Activated CD8-positive, alpha-beta T cell treated with anti-CD3 and anti-CD28 coated beads for 36 hours (primary cell): ENCODE measurements around the gene MRPS6. TPM values are rescaled to one million over a fixed set of nuclear protein-coding genes. Genes with fewer than 3 reads are reported as not detected.

Experiments
- ATAC-seq: fragments of 200-7000 bp; cut with Tn5 transposase; one replicate; pipeline ENCODE4 v1.10.0; 2021; ENCODE audit warnings: mild to moderate bottlenecking, moderate library complexity
- CTCF ChIA-PET: fragments of 350-600 bp; sonication (Branson Sonifier 250); formaldehyde crosslinking; loops from one replicate; lab custom pipeline; 2021; ENCODE audit warnings: antibody characterized with exemption; lab: Charles Lee
- POLR2A ChIA-PET: fragments of 350-600 bp; sonication (Branson Sonifier 250); formaldehyde crosslinking; loops from one replicate; lab custom pipeline; 2021; ENCODE audit warnings: antibody characterized with exemption; lab: Charles Lee
- DNase-seq: peaks from one replicate; pipeline ENCODE4 v3.0.0-alpha.2; 2020
- H3K27ac Mint-ChIP-seq: one replicate; pipeline ENCODE4 v1.8.0; 2021; ENCODE audit warnings: mild to moderate bottlenecking, mixed read lengths
- H3K27me3 Mint-ChIP-seq: one replicate; pipeline ENCODE4 v1.8.0; 2021; ENCODE audit warnings: mixed read lengths
- H3K36me3 Mint-ChIP-seq: one replicate; pipeline ENCODE4 v1.8.0; 2021; ENCODE audit warnings: low read depth, mixed read lengths
- H3K4me1 Mint-ChIP-seq: one replicate; pipeline ENCODE4 v1.8.0; 2021; ENCODE audit warnings: low read depth, mixed read lengths
- H3K4me3 Mint-ChIP-seq: one replicate; pipeline ENCODE4 v1.8.0; 2021; ENCODE audit warnings: mild to moderate bottlenecking, moderate library complexity, mixed read lengths
- H3K9me3 Mint-ChIP-seq: one replicate; pipeline ENCODE4 v1.8.0; 2021; ENCODE audit warnings: mixed read lengths
- intact Hi-C: fragments of 100-400 bp; cut with micrococcal nuclease; formaldehyde crosslinking; loops from one replicate; pipeline ENCODE4 v1.10.0; 2022
- total RNA-seq, 2 experiments: library from RNA; stranded (reverse); gene quantifications; one replicate each; pipeline ENCODE4 v1.2.3, GENCODE V29; 2021
- TF ChIP-seq, protein P1 (sequence below): fragments of 200-600 bp; IDR thresholded peaks from one replicate; pipeline ENCODE4 v1.8.0; 2022; ENCODE audit warnings: antibody characterized with exemption, mild to moderate bottlenecking

Gene MRPS6
- total RNA-seq, 2 experiments from 2014 or later: 93.9 to 95.2 TPM

DNA sequence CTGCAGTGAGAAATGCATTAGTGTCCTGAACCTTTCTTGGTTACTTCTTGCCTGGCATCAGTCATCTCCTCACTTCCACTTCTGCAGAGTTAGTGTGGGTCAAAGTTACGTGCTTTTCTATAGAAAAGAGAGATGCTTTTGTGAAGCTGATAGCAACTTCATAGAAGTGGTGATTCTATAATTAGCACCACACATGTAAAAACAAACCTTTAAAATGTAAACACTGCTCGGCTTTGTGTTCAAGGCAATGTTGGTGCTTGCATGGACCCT lies 57.3 kb downstream of the MRPS6 start:
- H3K4me1 Mint-ChIP-seq: peaks cover 77% of the 10 kb centered on the region
- peak overlapping the region; percentile 92 for H3K27ac Mint-ChIP-seq
- H3K36me3 Mint-ChIP-seq: peaks cover 80% of the 10 kb centered on the region
- intact Hi-C loops: no loop called here
- H3K9me3 Mint-ChIP-seq: no peaks in the 10 kb centered on the region
- ChIA-PET CTCF (interaction anchor here (1.0 to 9.6 kb wide), 8 partner anchors 12 to 217 kb away, joined by 3 to 65 read pairs (median 4); no protein-coding TSS in a partner anchor), POLR2A (interaction anchor here (0.9 to 2.0 kb wide), 4 partner anchors 10 to 73 kb away, joined by 3 to 4 read pairs (median 4); no protein-coding TSS in a partner anchor)
- no peaks in the 10 kb centered on the region for H3K27me3 Mint-ChIP-seq
- H3K4me3 Mint-ChIP-seq: peak overlapping the region; percentile 58
- ATAC-seq: no peak
- DNase-seq: no peak
- TF ChIP-seq, protein P1, sequence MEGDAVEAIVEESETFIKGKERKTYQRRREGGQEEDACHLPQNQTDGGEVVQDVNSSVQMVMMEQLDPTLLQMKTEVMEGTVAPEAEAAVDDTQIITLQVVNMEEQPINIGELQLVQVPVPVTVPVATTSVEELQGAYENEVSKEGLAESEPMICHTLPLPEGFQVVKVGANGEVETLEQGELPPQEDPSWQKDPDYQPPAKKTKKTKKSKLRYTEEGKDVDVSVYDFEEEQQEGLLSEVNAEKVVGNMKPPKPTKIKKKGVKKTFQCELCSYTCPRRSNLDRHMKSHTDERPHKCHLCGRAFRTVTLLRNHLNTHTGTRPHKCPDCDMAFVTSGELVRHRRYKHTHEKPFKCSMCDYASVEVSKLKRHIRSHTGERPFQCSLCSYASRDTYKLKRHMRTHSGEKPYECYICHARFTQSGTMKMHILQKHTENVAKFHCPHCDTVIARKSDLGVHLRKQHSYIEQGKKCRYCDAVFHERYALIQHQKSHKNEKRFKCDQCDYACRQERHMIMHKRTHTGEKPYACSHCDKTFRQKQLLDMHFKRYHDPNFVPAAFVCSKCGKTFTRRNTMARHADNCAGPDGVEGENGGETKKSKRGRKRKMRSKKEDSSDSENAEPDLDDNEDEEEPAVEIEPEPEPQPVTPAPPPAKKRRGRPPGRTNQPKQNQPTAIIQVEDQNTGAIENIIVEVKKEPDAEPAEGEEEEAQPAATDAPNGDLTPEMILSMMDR: no peak

DNA sequence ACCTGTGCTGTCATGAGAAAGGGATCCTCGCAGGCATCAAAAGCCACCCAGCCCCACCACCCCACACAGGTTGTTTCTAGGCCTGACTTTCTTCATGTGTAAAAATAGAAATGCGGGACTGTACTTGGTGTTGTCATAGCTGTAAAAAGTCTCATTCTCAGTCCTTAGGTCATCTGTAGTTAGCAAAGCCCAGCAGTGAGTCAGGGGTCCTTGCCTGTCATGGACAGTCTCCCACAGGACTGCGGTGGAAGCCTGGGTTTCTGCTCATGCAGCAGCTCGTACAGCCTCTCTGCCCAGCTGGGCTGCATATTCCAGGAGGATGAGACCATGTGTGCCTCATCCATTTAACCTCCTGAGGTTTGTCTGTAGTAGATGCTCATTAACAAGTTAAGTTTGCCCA lies 58.2 kb downstream of the MRPS6 start:
- Mint-ChIP-seq H3K4me3 (no peak overlapping the region), H3K36me3 (peaks cover 80% of the 10 kb centered on the region), H3K27ac (peak overlapping the region; percentile 92), H3K27me3 (no peaks in the 10 kb centered on the region), H3K9me3 (no peaks in the 10 kb centered on the region), H3K4me1 (peaks cover 69% of the 10 kb centered on the region)
- ATAC-seq (no peak), DNase-seq (no peak)
- ChIA-PET POLR2A (interaction anchor here (1.0 to 1.9 kb wide), 2 partner anchors 9 to 31 kb away, joined by 4 to 5 read pairs; no protein-coding TSS in a partner anchor), CTCF (interaction anchor here (1.0 to 9.6 kb wide), 3 partner anchors 11 to 216 kb away, joined by 3 to 65 read pairs (median 6); no protein-coding TSS in a partner anchor)
- TF ChIP-seq, protein P1: no peak
- intact Hi-C loops: no loop called here

DNA sequence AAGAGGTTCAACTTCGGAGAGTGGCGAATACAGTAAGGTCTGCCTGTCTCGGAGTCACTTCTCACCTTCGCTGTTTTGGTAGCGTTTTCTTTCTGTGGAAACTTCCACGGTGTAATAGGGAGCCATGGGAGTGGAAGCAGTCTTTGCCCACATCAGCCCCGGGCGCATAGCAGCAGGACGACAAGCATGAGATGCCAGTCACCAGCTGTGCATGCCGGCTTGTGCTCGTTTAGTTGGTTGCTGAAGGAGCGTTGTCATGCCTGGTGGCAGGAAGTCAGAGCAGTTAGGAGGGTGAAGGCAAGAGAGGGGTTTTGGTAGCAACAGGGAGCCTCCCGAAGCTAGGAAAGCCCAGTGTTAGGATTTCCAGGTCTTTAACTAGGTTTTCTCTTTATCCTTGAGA lies 58.8 kb downstream of the MRPS6 start:
- Mint-ChIP-seq H3K27ac (peak overlapping the region; percentile 92), H3K4me3 (no peak overlapping the region), H3K36me3 (peaks cover 79% of the 10 kb centered on the region), H3K9me3 (peaks cover 2% of the 10 kb centered on the region), H3K27me3 (no peaks in the 10 kb centered on the region), H3K4me1 (peaks cover 72% of the 10 kb centered on the region)
- POLR2A ChIA-PET: interaction anchor here (1.0 to 1.9 kb wide), 2 partner anchors 9 to 70 kb away, joined by 3 to 5 read pairs; no protein-coding TSS in a partner anchor
- intact Hi-C loops: no loop called here
- ATAC-seq (no peak), DNase-seq (no peak)
- CTCF ChIA-PET: interaction anchor here (1.0 to 9.6 kb wide), 6 partner anchors 9 to 216 kb away, joined by 3 to 65 read pairs (median 4); no protein-coding TSS in a partner anchor
- TF ChIP-seq, protein P1: no peak

DNA sequence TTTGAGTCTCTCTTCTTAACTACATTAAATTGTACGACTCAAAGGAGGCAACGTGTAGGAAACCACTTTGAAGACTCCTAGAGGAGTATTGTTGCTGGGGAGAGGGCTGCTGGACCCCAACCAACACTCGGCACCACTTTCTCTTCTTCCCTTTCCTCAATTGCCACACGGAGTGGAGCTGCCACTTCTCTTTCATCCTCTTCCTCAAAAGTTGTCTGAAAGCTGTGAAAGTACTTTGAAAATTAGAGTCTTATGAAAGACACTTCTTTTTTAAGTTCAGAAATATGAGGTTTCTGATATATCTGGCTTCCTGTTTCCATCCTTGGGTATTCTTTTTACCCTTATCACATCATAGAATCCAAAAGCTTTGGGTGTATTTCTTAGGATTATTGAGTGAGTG lies 59.5 kb downstream of the MRPS6 start:
- intact Hi-C loops: no loop called here
- no peak overlapping the region for H3K4me3 Mint-ChIP-seq
- H3K27me3 Mint-ChIP-seq: no peaks in the 10 kb centered on the region
- TF ChIP-seq, protein P1: no peak
- peaks cover 76% of the 10 kb centered on the region for H3K36me3 Mint-ChIP-seq
- peak overlapping the region; percentile 92 for H3K27ac Mint-ChIP-seq
- CTCF ChIA-PET: interaction anchor here (1.0 to 9.6 kb wide), 8 partner anchors 8 to 222 kb away, joined by 3 to 65 read pairs (median 4); no protein-coding TSS in a partner anchor
- H3K9me3 Mint-ChIP-seq: peaks cover 2% of the 10 kb centered on the region
- peaks cover 69% of the 10 kb centered on the region for H3K4me1 Mint-ChIP-seq
- POLR2A ChIA-PET: interaction anchor here (0.5 to 1.0 kb wide), 2 partner anchors 69 to 155 kb away, joined by 3 read pairs; no protein-coding TSS in a partner anchor
- no peak for DNase-seq
- no peak for ATAC-seq

DNA sequence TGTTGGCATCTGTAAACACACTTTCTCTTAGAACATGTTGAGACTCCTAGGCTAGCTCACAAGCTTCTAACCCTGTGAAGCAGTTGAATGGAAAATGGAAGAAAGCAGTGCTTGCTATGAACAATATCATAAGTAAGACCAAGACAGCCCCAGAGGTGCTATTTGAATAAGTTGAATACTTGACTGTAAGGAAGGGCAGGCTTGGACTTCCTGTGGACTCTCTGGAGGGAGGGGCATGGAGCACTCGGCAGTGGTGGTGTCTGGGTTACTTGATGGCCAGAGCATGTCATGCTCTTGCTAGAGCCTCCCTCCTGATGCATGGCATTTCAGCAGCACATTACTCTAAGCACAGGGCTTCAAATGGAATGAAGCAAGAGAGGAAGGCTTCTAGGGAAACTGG lies 60.0 kb downstream of the MRPS6 start:
- ChIA-PET CTCF (interaction anchor here (1.2 to 9.6 kb wide), 7 partner anchors 22 to 221 kb away, joined by 3 to 65 read pairs (median 4); no protein-coding TSS in a partner anchor), POLR2A (interaction anchor here (0.5 kb wide), 1 partner anchor 156 kb away, joined by 3 read pairs; no protein-coding TSS in a partner anchor)
- ATAC-seq (no peak), DNase-seq (no peak)
- H3K4me1 Mint-ChIP-seq: peaks cover 68% of the 10 kb centered on the region
- H3K9me3 Mint-ChIP-seq: peaks cover 2% of the 10 kb centered on the region
- TF ChIP-seq, protein P1: no peak
- no peak overlapping the region for H3K4me3 Mint-ChIP-seq
- peak overlapping the region; percentile 92 for H3K27ac Mint-ChIP-seq
- intact Hi-C loops: no loop called here
- no peaks in the 10 kb centered on the region for H3K27me3 Mint-ChIP-seq
- H3K36me3 Mint-ChIP-seq: peaks cover 77% of the 10 kb centered on the region
